SK-N-SH treated with all-trans-retinoic acid at 6 μM for 48 hours (cell line): ENCODE data around the gene TSC2.
A peak's percentile ranks its signal among the peaks of the same experiment; 100 is the strongest.

Experiments used
- ATAC-seq: fragments of 200-7000 bp; cut with Tn5 transposase; 3 replicates; pipeline ENCODE4 v1.9.1; 2020; ENCODE audit warnings: mild to moderate bottlenecking, moderate library complexity
- ARNTL ChIP-seq: fragments of 450-650 bp; formaldehyde crosslinking; IDR thresholded peaks from 2 replicates; pipeline ENCODE4 v1.5.0; 2020; ENCODE audit warnings: low read depth, mild to moderate bottlenecking, moderate library complexity, borderline replicate concordance
- BACH2 ChIP-seq: fragments of 250-450 bp; sonication (Bioruptor Pico); IDR thresholded peaks from 2 replicates; pipeline ENCODE4 v1.9.0; 2021; ENCODE audit warnings: mild to moderate bottlenecking, borderline replicate concordance
- CREB5 ChIP-seq: fragments of 250-450 bp; sonication (Bioruptor Pico); IDR thresholded peaks from 2 replicates; pipeline ENCODE4 v1.5.1; 2020; ENCODE audit warnings: low read depth, mild to moderate bottlenecking, moderate library complexity
- CSRNP3 ChIP-seq: fragments of 250-450 bp; sonication (Bioruptor Pico); IDR thresholded peaks from 2 replicates; pipeline ENCODE4 v1.5.1; 2021; ENCODE audit warnings: mild to moderate bottlenecking, moderate library complexity
- ESRRG ChIP-seq: fragments of 250-450 bp; sonication (Bioruptor Pico); IDR thresholded peaks from 2 replicates; pipeline ENCODE4 v1.6.1; 2021; ENCODE audit warnings: mild to moderate bottlenecking
- GLIS3 ChIP-seq: fragments of 250-450 bp; sonication (Bioruptor Pico); IDR thresholded peaks from 2 replicates; pipeline ENCODE4 v1.5.0; 2020; ENCODE audit warnings: mild to moderate bottlenecking, moderate library complexity
- ISL1 ChIP-seq: fragments of 250-450 bp; sonication (Bioruptor Pico); IDR thresholded peaks from 2 replicates; pipeline ENCODE4 v2.1.2; 2022; ENCODE audit warnings: mild to moderate bottlenecking, moderate library complexity
- OSR1 ChIP-seq: fragments of 250-450 bp; sonication (Bioruptor Pico); IDR thresholded peaks from 2 replicates; pipeline ENCODE4 v1.8.0; 2022; ENCODE audit warnings: moderate library complexity, mild to moderate bottlenecking, inconsistent platforms
- PATZ1 ChIP-seq: fragments of 250-450 bp; sonication (Bioruptor Pico); IDR thresholded peaks from 2 replicates; pipeline ENCODE4 v1.8.0; 2020; ENCODE audit warnings: mild to moderate bottlenecking, moderate library complexity, borderline replicate concordance
- POU6F1 ChIP-seq: fragments of 250-450 bp; sonication (Bioruptor Pico); IDR thresholded peaks from 2 replicates; pipeline ENCODE4 v1.8.0; 2021; ENCODE audit warnings: low read depth, mild to moderate bottlenecking, moderate library complexity, borderline replicate concordance
- PPARA ChIP-seq: fragments of 250-450 bp; sonication (Bioruptor Pico); IDR thresholded peaks from 2 replicates; pipeline ENCODE4 v1.5.0; 2020; ENCODE audit warnings: mild to moderate bottlenecking, borderline replicate concordance
- RARB ChIP-seq: fragments of 250-450 bp; sonication (Bioruptor Pico); IDR thresholded peaks from 2 replicates; pipeline ENCODE4 v1.8.0; 2021; ENCODE audit warnings: mild to moderate bottlenecking, moderate library complexity
- SNAI2 ChIP-seq: fragments of 250-450 bp; sonication (Bioruptor Pico); IDR thresholded peaks from 2 replicates; pipeline ENCODE4 v1.5.0; 2020; ENCODE audit warnings: mild to moderate bottlenecking, moderate library complexity
- TCF4 ChIP-seq: fragments of 250-450 bp; sonication (Bioruptor Pico); IDR thresholded peaks from 2 replicates; pipeline ENCODE4 v1.8.0; 2021; ENCODE audit warnings: mild to moderate bottlenecking, moderate library complexity, borderline replicate concordance
- TSHZ2 ChIP-seq: fragments of 250-450 bp; sonication (Bioruptor Pico); IDR thresholded peaks from 2 replicates; pipeline ENCODE4 v1.5.0; 2020; ENCODE audit warnings: mild to moderate bottlenecking, moderate library complexity
- ZFP30 ChIP-seq: fragments of 450-650 bp; formaldehyde crosslinking; IDR thresholded peaks from 2 replicates; pipeline ENCODE4 v1.5.0; 2022; ENCODE audit warnings: mild to moderate bottlenecking, moderate library complexity
- ZNF565 ChIP-seq: fragments of 450-650 bp; formaldehyde crosslinking; conservative IDR thresholded peaks from 2 replicates; pipeline ENCODE4 v1.5.0; 2020; ENCODE audit warnings: low read depth, mild to moderate bottlenecking, moderate library complexity
- ZNF70 ChIP-seq: fragments of 450-650 bp; formaldehyde crosslinking; IDR thresholded peaks from 2 replicates; pipeline ENCODE4 v1.5.0; 2020; ENCODE audit warnings: mild to moderate bottlenecking, moderate library complexity
- ZNF8 ChIP-seq: fragments of 450-650 bp; formaldehyde crosslinking; IDR thresholded peaks from 2 replicates; pipeline ENCODE4 v1.5.0; 2020; ENCODE audit warnings: mild to moderate bottlenecking, moderate library complexity

The TSC2 gene

GRCh38 chr16:2023092-2024031 is 24.4 kb upstream of the TSC2 start:
- TF ChIP-seq CREB5 (CRISPR knock-in tag) = no peak
- TF ChIP-seq ZNF8 (CRISPR knock-in tag) = no peak
- no peak for TF ChIP-seq TCF4 (CRISPR knock-in tag)
- no peak for TF ChIP-seq ZFP30
- no peak for TF ChIP-seq POU6F1
- TF ChIP-seq CSRNP3 (CRISPR knock-in tag) = no peak
- no peak for TF ChIP-seq GLIS3 (CRISPR knock-in tag)
- no peak for TF ChIP-seq ZNF70 (CRISPR knock-in tag)
- TF ChIP-seq PATZ1 (CRISPR knock-in tag) = no peak
- TF ChIP-seq SNAI2 (CRISPR knock-in tag) = no peak
- no peak for TF ChIP-seq ZNF565
- no peak for TF ChIP-seq OSR1 (CRISPR knock-in tag)
- no peak for TF ChIP-seq RARB
- peak; percentile 82 for ATAC-seq

GRCh38 chr16:2024032-2024420 is 23.8 kb upstream of the TSC2 start:
- ATAC-seq = no peak

GRCh38 chr16:2025251-2025650 is 22.5 kb upstream of the TSC2 start:
- no peak for ATAC-seq
- TF ChIP-seq CREB5 (CRISPR knock-in tag) (no peak), ZNF565 (no peak), CSRNP3 (CRISPR knock-in tag) (no peak), OSR1 (CRISPR knock-in tag) (no peak), ARNTL (CRISPR knock-in tag) (no peak), TSHZ2 (CRISPR knock-in tag) (no peak), PPARA (no peak)

More at GRCh38 chr16:2024032-2024420, 23.8 kb upstream of the TSC2 start:
- TF ChIP-seq TSHZ2 (CRISPR knock-in tag) (no peak), RARB (no peak), BACH2 (CRISPR knock-in tag) (no peak), ESRRG (no peak), ISL1 (CRISPR knock-in tag) (no peak), ARNTL (CRISPR knock-in tag) (no peak)
